ENCODE data around the gene SFMBT2.

DNA sequence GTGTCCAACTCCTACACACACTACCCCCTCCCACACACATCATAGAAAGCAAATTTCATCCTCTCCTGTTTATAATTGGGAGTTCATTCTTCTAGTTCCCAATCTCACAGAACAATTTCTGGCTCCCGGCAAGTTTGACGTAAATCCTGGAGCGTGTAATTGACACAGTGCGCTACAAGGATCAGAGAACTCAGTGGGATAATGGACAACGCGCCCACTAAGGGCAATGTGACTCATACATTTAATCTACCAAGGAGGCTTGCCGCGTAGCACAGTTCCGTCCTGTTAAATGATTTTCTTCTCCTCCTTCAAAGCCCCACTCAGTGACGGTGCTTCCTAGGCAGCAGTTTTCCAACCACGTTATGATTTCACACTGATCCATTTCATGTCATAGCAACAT lies 277.6 kb downstream of the SFMBT2 start:
- TF ChIP-seq LEF1 (IDR thresholded peaks at IDR 0.05; ENCODE audit: borderline replicate concordance) (no peak), TARDBP (IDR thresholded peaks at IDR 0.05) (no peak), FOXM1 (IDR thresholded peaks at IDR 0.05; ENCODE audit: borderline replicate concordance) (no peak), SUZ12 (IDR thresholded peaks at IDR 0.05) (no peak), BHLHE40 (IDR thresholded peaks at IDR 0.05; ENCODE audit: borderline replicate concordance) (no peak), HDGF (IDR thresholded peaks at IDR 0.05; ENCODE audit: borderline replicate concordance) (no peak)
- TF ChIP-seq, protein P1, sequence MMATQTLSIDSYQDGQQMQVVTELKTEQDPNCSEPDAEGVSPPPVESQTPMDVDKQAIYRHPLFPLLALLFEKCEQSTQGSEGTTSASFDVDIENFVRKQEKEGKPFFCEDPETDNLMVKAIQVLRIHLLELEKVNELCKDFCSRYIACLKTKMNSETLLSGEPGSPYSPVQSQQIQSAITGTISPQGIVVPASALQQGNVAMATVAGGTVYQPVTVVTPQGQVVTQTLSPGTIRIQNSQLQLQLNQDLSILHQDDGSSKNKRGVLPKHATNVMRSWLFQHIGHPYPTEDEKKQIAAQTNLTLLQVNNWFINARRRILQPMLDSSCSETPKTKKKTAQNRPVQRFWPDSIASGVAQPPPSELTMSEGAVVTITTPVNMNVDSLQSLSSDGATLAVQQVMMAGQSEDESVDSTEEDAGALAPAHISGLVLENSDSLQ (IDR thresholded peaks at IDR 0.05), result no peak

Data from HEK293T (cell line).